Measurements from ENCODE around the gene RBBP8NL. TPM values are rescaled to one million over a fixed set of nuclear protein-coding genes. Genes with fewer than 3 reads are reported as not detected.

Gene RBBP8NL
- total and polyA plus RNA-seq, 2 donors (not counting 3 experiments of a cell fraction or from before 2014, with no cell fraction given) = not detected

DNA sequence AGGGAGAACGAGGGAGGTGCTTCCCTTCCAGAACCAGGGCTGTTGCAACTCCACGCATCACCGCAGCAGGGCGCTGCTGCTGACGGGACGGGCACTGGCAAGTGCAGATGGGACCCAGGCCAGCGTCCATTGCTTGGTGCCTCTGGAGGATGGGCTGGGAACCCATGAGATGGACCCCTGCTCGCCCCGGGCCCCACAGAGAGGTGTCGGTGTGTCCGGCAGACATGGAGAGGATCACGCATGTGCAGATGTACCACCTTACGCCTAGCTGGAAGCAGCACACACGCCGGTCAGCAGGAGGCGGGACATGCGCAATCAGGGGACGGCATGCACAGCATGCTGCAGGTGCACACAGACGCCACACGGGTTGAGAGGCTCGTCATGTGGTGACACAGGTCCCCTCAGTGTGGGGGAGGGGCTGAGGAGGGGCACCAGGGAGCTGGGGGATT lies 26.0 kb downstream of the RBBP8NL start:
- peaks cover 5% of the 10 kb centered on the region for H3K79me2 ChIP-seq (ENCODE audit: control insufficient read depth, insufficient read depth, low read length)
- H3K9me1 ChIP-seq (replicated peaks; ENCODE audit: control insufficient read depth, extremely low read depth, insufficient read depth, low read length) = no peaks in the 10 kb centered on the region
- H3K27me3 ChIP-seq (ENCODE audit: control insufficient read depth in 2 of 2, insufficient read depth in 2 of 2, low read length in 2 of 2) = no peaks in the 10 kb centered on the region
- H2AFZ ChIP-seq (ENCODE audit: low read depth, low read length) = no peak overlapping the region
- no peak overlapping the region for H3K9ac ChIP-seq (replicated peaks; ENCODE audit: extremely low read depth, insufficient read depth, low read length)
- no peak for DNase-seq (ENCODE audit: low read depth, low spot score)
- peaks cover 5% of the 10 kb centered on the region for H3K4me1 ChIP-seq (ENCODE audit: control insufficient read depth, extremely low read depth, insufficient read depth, low read length)
- TF ChIP-seq, protein P1, sequence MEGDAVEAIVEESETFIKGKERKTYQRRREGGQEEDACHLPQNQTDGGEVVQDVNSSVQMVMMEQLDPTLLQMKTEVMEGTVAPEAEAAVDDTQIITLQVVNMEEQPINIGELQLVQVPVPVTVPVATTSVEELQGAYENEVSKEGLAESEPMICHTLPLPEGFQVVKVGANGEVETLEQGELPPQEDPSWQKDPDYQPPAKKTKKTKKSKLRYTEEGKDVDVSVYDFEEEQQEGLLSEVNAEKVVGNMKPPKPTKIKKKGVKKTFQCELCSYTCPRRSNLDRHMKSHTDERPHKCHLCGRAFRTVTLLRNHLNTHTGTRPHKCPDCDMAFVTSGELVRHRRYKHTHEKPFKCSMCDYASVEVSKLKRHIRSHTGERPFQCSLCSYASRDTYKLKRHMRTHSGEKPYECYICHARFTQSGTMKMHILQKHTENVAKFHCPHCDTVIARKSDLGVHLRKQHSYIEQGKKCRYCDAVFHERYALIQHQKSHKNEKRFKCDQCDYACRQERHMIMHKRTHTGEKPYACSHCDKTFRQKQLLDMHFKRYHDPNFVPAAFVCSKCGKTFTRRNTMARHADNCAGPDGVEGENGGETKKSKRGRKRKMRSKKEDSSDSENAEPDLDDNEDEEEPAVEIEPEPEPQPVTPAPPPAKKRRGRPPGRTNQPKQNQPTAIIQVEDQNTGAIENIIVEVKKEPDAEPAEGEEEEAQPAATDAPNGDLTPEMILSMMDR (IDR thresholded peaks at IDR 0.05; ENCODE audit: extremely low read depth in 1 of 2, insufficient read depth in 1 of 2, low read depth in 1 of 2, low read length in 2 of 2) = peak in 1 of 2 donors; percentile 7
- TF ChIP-seq POLR2A (IDR thresholded peaks at IDR 0.05; ENCODE audit: low read depth, low read length) = no peak
- no peak for FAIRE-seq
- H3K9me3 ChIP-seq (replicated peaks; ENCODE audit: control insufficient read depth, insufficient read depth, low read length) = no peaks in the 10 kb centered on the region
- no TSS peak for BruUV-seq (replicated peaks)
- ChIA-PET POLR2A (interaction anchor here (0.5 kb wide), 1 partner anchor 15 kb away, joined by 7 read pairs; the partner anchor contains the start of gene RPS21), CTCF (interaction anchor here (1.5 kb wide), 1 partner anchor 215 kb away, joined by 5 read pairs; no protein-coding TSS in a partner anchor)
- intact Hi-C loops (cut with micrococcal nuclease) (no loop called here), dilution Hi-C loops (cut with MboI; ENCODE audit: extremely low pct_ligation_motif_present, low sequenced_read_pairs) (no loop called here)
- H3K4me3 ChIP-seq (replicated peaks in 1 of 3; ENCODE audit: insufficient read depth in 1 of 3, low read depth in 1 of 3, low read length in 3 of 3) = no peak overlapping the region
- peaks cover 0 to 1% of the 10 kb centered on the region in 2 experiments for H3K36me3 ChIP-seq (ENCODE audit: control insufficient read depth in 2 of 2, extremely low read depth in 1 of 2, insufficient read depth in 2 of 2, low read length in 2 of 2)
- H3K4me2 ChIP-seq (ENCODE audit: insufficient read depth, low read length) = no peak overlapping the region
- no peak overlapping the region for H3K27ac ChIP-seq (ENCODE audit: insufficient read depth, low read depth, low read length)
- H4K20me1 ChIP-seq (replicated peaks; ENCODE audit: control insufficient read depth, extremely low read depth, insufficient read depth, low read length) = no peaks in the 10 kb centered on the region

DNA sequence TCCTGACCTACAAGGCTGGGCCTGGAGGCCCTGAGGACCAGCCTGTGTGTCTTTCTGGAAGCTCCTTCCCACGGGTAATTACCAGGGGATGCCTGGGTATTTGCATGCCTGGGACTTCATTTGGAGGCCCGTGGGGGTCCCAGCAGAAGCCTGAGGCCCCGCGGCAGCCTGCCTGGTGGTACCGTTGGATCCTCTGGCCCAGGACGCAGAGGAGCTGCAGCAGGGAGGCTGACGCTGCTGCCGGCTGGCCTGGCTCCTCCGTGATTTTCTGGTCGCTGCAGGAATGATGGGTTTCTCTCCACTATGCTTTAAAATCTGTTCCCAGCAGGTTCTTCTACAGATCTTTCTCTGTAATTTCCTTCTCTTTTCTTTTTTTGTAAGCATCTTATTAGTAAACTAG lies 26.8 kb downstream of the RBBP8NL start:
- TF ChIP-seq FOS (IDR thresholded peaks at IDR 0.05; ENCODE audit: borderline replicate concordance, insufficient read depth, low read length) = no peak
- TF ChIP-seq GATA2 (IDR thresholded peaks at IDR 0.05; ENCODE audit: insufficient read depth, insufficient read length, low read depth, low read length) = no peak
- no peak for TF ChIP-seq POLR2AphosphoS5 (IDR thresholded peaks at IDR 0.05; ENCODE audit: insufficient read depth, low read depth, low read length)
- TF ChIP-seq POLR2A (IDR thresholded peaks at IDR 0.05; ENCODE audit: low read depth, low read length) = no peak
- no peak for TF ChIP-seq JUN (IDR thresholded peaks at IDR 0.05; ENCODE audit: borderline replicate concordance, insufficient read depth, insufficient read length, low read depth)
- TF ChIP-seq, protein P1 (IDR thresholded peaks at IDR 0.05; ENCODE audit: extremely low read depth in 1 of 2, insufficient read depth in 1 of 2, low read depth in 1 of 2, low read length in 2 of 2) = no peak
- no peak for TF ChIP-seq MYC (IDR thresholded peaks at IDR 0.05; ENCODE audit: low read depth, low read length)
- TF ChIP-seq EZH2 (IDR thresholded peaks at IDR 0.05; ENCODE audit: borderline replicate concordance, low read depth, low read length, severe bottlenecking) = no peak
- TF ChIP-seq, protein P2, sequence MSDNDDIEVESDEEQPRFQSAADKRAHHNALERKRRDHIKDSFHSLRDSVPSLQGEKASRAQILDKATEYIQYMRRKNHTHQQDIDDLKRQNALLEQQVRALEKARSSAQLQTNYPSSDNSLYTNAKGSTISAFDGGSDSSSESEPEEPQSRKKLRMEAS (IDR thresholded peaks at IDR 0.05; ENCODE audit: insufficient read depth, insufficient read length) = no peak
- no peak overlapping the region for H3K9ac ChIP-seq (replicated peaks; ENCODE audit: extremely low read depth, insufficient read depth, low read length)
- dilution Hi-C loops (cut with MboI; ENCODE audit: extremely low pct_ligation_motif_present, low sequenced_read_pairs) = no loop called here

More for the DNA sequence above, 26.8 kb downstream of the RBBP8NL start:
- H3K4me3 ChIP-seq (replicated peaks in 1 of 3; ENCODE audit: insufficient read depth in 1 of 3, low read depth in 1 of 3, low read length in 3 of 3) = no peak overlapping the region
- ChIA-PET POLR2A (no interaction called here), CTCF (interaction anchor here (0.7 to 1.5 kb wide), 5 partner anchors 10 to 216 kb away, joined by 3 to 5 read pairs (median 5); no protein-coding TSS in a partner anchor)
- peaks cover 0 to 1% of the 10 kb centered on the region in 2 experiments for H3K36me3 ChIP-seq (ENCODE audit: control insufficient read depth in 2 of 2, extremely low read depth in 1 of 2, insufficient read depth in 2 of 2, low read length in 2 of 2)
- H3K9me1 ChIP-seq (replicated peaks; ENCODE audit: control insufficient read depth, extremely low read depth, insufficient read depth, low read length) = no peaks in the 10 kb centered on the region
- DNase-seq (ENCODE audit: low read depth, low spot score) (no peak), FAIRE-seq (no peak)
- H4K20me1 ChIP-seq (replicated peaks; ENCODE audit: control insufficient read depth, extremely low read depth, insufficient read depth, low read length) = no peaks in the 10 kb centered on the region
- no TSS peak for BruUV-seq (replicated peaks)
- H2AFZ ChIP-seq (ENCODE audit: low read depth, low read length) = no peak overlapping the region
- no peaks in the 10 kb centered on the region for H3K79me2 ChIP-seq (ENCODE audit: control insufficient read depth, insufficient read depth, low read length)
- no peaks in the 10 kb centered on the region for H3K4me1 ChIP-seq (ENCODE audit: control insufficient read depth, extremely low read depth, insufficient read depth, low read length)
- intact Hi-C loops (cut with micrococcal nuclease) = no loop called here
- no peak overlapping the region for H3K27ac ChIP-seq (ENCODE audit: insufficient read depth, low read depth, low read length)
- no peaks in the 10 kb centered on the region for H3K9me3 ChIP-seq (replicated peaks; ENCODE audit: control insufficient read depth, insufficient read depth, low read length)
- no peak overlapping the region for H3K4me2 ChIP-seq (ENCODE audit: insufficient read depth, low read length)
- H3K27me3 ChIP-seq (ENCODE audit: control insufficient read depth in 2 of 2, insufficient read depth in 2 of 2, low read length in 2 of 2) = no peaks in the 10 kb centered on the region
